Choroid plexus epithelial cell (primary cell): Measurements from ENCODE around the gene BLMH.

Experiments used
- DNase-seq: peaks from one replicate; pipeline ENCODE4 v3.0.0-alpha.2; 2010; ENCODE audit warnings: low read depth
- H3K4me3 ChIP-seq: 2 replicates; pipeline ENCODE4 v1.5.1; 2011; ENCODE audit warnings: low read depth, mild to moderate bottlenecking, control low read depth, low read length, moderate library complexity
- CTCF ChIP-seq: conservative IDR thresholded peaks from 2 replicates; pipeline ENCODE4 v1.5.1; 2011; ENCODE audit warnings: low read depth, mild to moderate bottlenecking, control low read depth, inconsistent platforms, low read length, moderate library complexity

BLMH gene

GRCh38 chr17:30225919-30226553 is 65.7 kb downstream of the BLMH start:
- no peak for TF ChIP-seq CTCF
- no peak overlapping the region for H3K4me3 ChIP-seq
- no peak for DNase-seq

- no peak for DNase-seq
- H3K4me3 ChIP-seq = no peak overlapping the region
- TF ChIP-seq CTCF = no peak
Observed at GRCh38 chr17:30225112-30225511, 66.6 kb downstream of the BLMH start.

GRCh38 chr17:30224419-30224960 is 67.3 kb downstream of the BLMH start:
- TF ChIP-seq CTCF = no peak

GRCh38 chr17:30222721-30223175 is 69.0 kb downstream of the BLMH start:
- H3K4me3 ChIP-seq = no peak overlapping the region
- no peak for TF ChIP-seq CTCF

More at GRCh38 chr17:30224419-30224960, 67.3 kb downstream of the BLMH start:
- DNase-seq = no peak
- H3K4me3 ChIP-seq = no peak overlapping the region

GRCh38 chr17:30222251-30222650 is 69.5 kb downstream of the BLMH start:
- no peak overlapping the region for H3K4me3 ChIP-seq
- no peak for TF ChIP-seq CTCF
- no peak for DNase-seq

More at GRCh38 chr17:30222721-30223175, 69.0 kb downstream of the BLMH start:
- no peak for DNase-seq

- no peak for TF ChIP-seq CTCF
- H3K4me3 ChIP-seq = no peak overlapping the region
- no peak for DNase-seq
Observed at GRCh38 chr17:30221346-30221745, 70.4 kb downstream of the BLMH start.

- no peak for TF ChIP-seq CTCF
- H3K4me3 ChIP-seq = no peak overlapping the region
- DNase-seq = no peak
Observed at GRCh38 chr17:30220414-30220813, 71.3 kb downstream of the BLMH start.
